ENCODE results near the gene GPN2.
"Not testable (repeated sequence)": the region's sequence is repeated elsewhere in the genome, so short reads cannot be mapped to it uniquely, and the experiment has no call there.

The GPN2 gene

DNA sequence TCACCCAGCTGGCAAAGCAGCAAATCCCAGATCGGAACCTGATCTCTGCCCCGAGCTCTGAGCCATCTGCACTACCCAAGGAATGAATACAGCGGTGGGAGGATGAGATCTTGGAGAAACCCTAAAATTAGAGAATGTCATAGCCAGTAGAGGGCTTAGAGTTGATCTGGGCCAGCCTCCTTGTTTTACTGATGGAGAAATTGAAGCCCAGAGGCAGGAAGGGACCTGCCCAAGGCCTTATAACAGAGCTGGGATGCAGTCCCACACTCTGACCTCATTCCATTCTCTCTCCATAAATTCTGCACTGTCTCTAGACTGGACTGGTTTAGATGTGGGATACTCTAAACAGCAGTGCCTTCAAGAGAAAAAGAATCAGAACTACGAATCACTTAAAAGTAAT, 31.9 kb downstream of the GPN2 start:
- DNase-seq = no peak

GRCh38 chr1:26857473-26858060, 32.5 kb downstream of the GPN2 start:
- DNase-seq = no peak

DNA sequence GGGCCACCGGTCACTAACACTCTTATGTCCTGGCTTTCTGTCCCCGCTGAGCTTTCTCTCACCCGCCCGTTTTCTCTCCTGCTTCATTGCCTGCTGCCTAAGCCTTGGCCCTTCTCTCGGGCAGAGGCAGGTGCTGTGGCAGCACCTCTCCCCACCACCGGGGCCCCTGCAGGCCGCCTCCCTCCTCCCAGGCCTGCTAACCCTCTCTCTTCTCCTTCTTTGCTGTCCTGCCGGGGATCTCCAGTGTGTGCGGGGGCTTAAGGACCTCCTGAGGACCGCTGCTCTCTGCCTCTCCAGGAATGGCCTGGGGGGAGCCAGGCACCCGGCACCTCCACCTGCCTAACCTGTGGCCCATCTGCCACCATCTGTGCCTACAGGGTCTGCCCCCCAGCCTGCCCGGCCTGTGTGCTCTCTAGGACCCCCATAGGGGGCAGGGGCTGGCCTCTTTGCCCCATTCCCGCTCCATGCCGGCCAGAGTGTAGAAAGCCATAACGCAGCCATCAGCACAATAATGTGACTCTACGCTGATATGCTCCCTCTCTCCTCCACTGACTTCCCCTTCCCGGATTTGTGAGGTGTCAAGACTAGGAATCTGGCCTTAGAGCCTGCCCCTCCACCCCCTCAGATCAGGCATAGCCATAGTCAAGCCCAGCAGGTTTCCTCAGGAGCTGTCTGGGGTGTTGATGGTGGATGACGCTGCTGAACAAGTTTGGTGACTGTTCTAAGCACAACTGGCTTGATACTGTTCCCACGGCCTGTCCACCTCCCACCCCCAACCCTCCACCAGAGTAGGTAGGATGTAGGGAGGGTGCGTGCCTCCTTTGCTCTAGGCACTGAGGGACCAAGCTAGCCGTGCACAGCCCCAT, 33.2 kb downstream of the GPN2 start:
- DNase-seq = no peak

- no peak for DNase-seq
Observed at GRCh38 chr1:26856181-26856580, 33.9 kb downstream of the GPN2 start.

DNA sequence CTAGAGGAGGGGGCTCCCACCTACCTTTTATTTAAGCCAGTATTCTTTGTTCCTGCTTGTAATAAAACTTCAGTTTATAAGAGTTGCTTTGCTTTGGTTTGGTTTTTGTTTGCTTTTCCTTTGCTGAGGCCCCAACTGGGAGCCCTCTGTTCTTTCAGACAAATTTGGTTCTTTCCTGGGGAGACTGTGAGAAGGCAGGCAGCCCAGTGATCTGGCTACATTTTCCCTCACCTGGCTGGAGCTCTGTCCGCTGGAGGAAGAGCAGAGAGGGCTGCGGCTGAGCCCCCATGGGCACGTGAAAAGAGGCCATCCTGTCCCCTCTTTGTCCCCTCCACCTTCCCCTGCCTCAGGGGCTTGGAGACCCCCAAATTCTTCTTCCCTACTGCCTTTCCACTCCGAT, 34.4 kb downstream of the GPN2 start:
- no peak for DNase-seq

GRCh38 chr1:26854906-26855305, 35.2 kb downstream of the GPN2 start:
- DNase-seq = no peak

- no peak for DNase-seq
Observed at GRCh38 chr1:26853600-26853999, 36.5 kb downstream of the GPN2 start.

- peak in 41 of 51 donors; percentile 2 to 80 (median 48) for DNase-seq
Observed at GRCh38 chr1:26853156-26853555, 36.9 kb downstream of the GPN2 start.

GRCh38 chr1:26852701-26853100, 37.4 kb downstream of the GPN2 start:
- DNase-seq = no peak

DNA sequence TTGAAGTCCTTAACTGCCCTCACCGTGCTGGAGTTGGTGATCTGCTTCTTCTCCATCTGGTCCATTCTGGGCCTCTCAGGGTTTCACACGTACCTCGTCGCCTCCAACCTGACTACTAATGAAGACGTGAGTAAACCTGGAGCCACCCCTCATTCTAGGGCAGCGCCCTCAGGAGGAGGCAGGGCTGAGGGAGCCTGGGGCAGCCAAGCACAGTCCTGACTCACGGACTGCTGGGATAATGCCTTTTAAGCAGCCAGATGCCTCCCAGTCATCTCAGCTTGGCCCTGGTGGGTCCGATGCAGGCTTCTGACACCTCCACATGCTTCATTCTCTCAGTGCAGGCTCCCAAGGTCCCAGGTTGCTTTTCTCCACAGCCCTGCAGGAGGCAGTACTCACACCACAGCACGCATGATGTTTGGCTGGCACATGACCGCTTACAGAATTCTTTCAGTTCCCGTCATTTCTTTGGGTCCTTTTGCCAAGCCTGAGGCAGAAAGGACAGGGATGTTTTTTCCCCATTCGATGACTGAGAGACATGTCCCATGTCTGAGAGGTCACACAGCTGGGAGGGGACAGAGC, 38.9 kb downstream of the GPN2 start:
- no peak for DNase-seq

GRCh38 chr1:26848941-26849774, 40.9 kb downstream of the GPN2 start:
- DNase-seq = peak in 9 of 51 donors; percentile 18 to 81 (median 44)

- DNase-seq = no peak
Observed at GRCh38 chr1:26848499-26848898, 41.6 kb downstream of the GPN2 start.

- not testable (repeated sequence) for DNase-seq
Observed at GRCh38 chr1:26847826-26848225, 42.3 kb downstream of the GPN2 start.

GRCh38 chr1:26844424-26845196, 45.5 kb downstream of the GPN2 start:
- DNase-seq = no peak

GRCh38 chr1:26839779-26840178, 50.3 kb downstream of the GPN2 start:
- DNase-seq = no peak

DNA sequence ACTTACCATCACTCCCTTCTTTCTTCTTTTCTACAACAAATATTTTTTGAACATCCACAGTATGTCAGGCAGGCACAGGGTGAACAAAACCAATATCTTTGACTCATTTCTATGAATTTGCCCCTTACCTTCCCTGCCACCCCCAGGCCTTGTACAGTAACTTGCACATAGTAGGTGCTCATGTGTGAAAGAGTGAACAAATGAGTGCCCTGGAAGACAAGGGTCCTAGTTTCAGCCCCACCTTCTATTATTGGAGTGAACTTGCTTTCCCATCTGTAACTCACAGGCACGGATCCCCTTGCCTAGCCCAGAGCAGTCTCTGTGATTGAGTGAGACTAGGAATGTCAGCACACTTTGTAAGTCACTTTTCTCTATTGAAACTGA, 50.8 kb downstream of the GPN2 start:
- no peak for DNase-seq

DNA sequence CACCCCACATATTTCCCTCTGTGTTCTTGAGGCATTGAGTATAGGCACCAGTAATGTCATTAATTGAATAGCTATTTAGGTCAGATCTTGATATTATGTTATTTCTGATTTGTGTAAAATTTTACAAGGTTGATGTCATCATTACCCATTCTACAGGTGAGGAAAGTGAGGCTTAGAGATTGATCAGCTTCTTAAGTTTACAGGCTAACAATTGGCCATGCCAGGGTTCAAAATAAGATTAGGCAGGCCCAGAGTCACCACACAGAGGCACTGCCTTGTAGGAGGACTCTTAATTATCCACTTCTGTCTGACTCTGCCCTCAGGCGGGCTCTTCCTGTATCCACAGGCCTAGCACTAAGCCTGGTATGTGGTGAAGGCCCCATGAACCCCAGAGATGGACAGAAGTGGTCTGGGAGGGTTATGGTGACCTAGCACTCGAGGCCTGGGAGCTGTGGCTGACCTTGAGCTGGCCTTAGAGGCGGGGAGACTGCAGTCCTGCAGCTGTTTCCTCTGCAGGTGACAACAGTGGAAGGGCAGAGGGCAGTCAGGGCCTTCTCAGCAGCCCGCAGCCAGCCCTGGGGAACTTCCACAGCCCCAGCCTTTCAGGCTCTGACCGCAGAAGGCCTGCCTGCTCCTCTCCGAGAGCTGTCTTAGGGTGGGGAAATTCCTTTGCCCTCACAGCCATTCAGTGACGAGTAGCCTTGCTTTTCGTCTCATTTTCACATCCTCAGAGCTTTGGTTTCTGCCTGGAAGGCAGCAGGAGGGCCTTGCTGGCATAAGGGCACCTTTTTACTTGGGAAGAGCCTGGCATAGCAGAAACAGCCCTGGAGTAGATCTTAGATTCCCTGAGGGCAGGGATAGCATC, 51.4 kb downstream of the GPN2 start:
- DNase-seq = no peak

DNA sequence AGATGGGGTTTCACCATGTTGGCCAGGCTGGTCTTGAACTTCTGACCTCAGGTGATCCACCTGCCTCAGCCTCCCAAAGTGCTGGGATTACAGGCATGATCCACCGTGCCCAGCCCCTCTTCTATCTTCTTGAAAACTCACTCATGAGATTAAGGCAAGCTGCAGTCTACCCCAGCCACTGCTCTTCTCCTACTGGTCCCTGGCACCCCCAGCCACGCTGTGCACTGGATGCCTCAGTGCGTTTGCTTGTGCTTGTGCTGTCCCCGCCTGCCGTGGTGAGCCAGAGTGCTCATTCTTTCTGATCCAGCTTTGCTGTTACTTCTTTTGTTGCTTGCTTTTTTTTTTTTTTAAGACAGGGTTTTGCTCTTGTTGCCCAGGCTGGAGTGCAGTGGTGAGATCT, 52.4 kb downstream of the GPN2 start:
- not testable (repeated sequence) for DNase-seq

DNA sequence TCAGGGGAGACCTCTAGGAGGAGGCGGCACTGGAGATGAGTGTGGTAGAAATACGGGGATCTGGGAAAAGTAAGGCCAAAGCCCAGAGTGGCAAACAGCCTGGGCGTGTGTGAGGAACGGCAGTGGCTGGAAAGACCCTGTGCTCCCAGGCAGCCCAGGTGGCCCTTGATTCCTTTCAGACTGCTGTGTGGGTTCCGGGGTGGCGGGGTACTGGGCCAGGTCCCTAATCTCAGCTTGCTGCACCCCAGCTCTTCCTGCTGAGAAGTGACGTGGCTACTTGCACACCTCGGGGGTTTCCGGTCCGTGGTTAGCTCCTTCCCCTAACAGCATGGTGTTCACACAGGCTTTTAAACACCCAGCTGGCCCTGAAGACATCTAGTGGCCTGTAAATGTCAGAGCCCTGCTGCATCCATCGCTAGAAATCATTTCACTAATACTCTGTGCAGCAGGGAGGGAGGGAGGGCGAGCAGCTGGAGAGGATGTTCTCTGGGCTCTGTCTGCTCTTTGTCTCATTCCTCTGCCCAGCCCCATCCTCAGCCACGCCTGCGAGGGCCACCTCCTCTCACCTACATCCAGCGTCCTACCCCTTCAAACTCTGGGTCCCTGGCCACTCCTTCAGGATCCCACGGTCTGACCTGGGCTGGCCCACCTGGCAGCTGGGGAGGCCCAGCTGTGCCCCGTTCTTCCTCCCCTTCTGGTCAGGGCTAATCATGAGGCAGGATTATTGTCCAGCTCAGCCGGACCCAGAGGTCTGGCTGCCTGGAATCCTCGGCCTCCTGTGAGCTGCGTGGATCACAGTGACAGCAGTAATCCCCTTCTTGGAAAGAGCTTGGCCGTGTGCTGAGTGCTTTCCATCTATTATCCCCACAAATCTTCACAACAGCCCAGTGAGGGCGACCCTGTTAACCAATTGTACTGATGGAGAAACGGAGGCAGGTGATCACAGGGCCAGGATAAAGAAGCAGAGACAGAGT, 56.4 kb downstream of the GPN2 start:
- DNase-seq = no peak

All from hypothalamus (tissue), 51 donors.